GM21717 (cell line): ENCODE results near the gene C6orf132.
"Not testable (repeated sequence)": the region's sequence is repeated elsewhere in the genome, so short reads cannot be mapped to it uniquely, and the experiment has no call there.

ENCODE experiments used
- ATAC-seq: cut with Tn5 transposase; IDR thresholded peaks from one replicate; pipeline ENCODE4 v1.9.1; 2021; ENCODE audit warnings: mild to moderate bottlenecking, moderate library complexity; ENCODE audit not compliant: unreplicated experiment

C6orf132 gene

GRCh38 chr6:42142118-42142835 lies at the start of gene C6orf132:
C6orf132 (minus strand) TSS chr6:42142620; CDS start chr6:42142444, 176 bp downstream.
- no peak for ATAC-seq

- no peak for ATAC-seq
These were observed 48.2 kb upstream of the C6orf132 start for GRCh38 chr6:42190554-42191183.

- ATAC-seq = no peak
These were observed 46.0 kb upstream of the C6orf132 start for GRCh38 chr6:42188406-42188805.

- ATAC-seq = no peak
These were observed 43.2 kb upstream of the C6orf132 start for GRCh38 chr6:42185597-42185996.

- ATAC-seq = no peak
These were observed 42.1 kb upstream of the C6orf132 start for GRCh38 chr6:42184475-42184874.

GRCh38 chr6:42182101-42182500 lies 39.7 kb upstream of the C6orf132 start:
- ATAC-seq = no peak

- ATAC-seq = no peak
These were observed 37.5 kb upstream of the C6orf132 start for GRCh38 chr6:42179945-42180313.

GRCh38 chr6:42179261-42179944 lies 37.0 kb upstream of the C6orf132 start:
- ATAC-seq = no peak

GRCh38 chr6:42177514-42178364 lies 35.3 kb upstream of the C6orf132 start:
- ATAC-seq = no peak

GRCh38 chr6:42176981-42177380 lies 34.6 kb upstream of the C6orf132 start:
- no peak for ATAC-seq

- no peak for ATAC-seq
These were observed 33.4 kb upstream of the C6orf132 start for GRCh38 chr6:42175860-42176259.

- ATAC-seq = no peak
These were observed 30.7 kb upstream of the C6orf132 start, which contains the start of gene GUCA1A for GRCh38 chr6:42173101-42173500. GUCA1A (plus strand) TSS chr6:42173364; CDS start chr6:42173614, 250 bp downstream.

- no peak for ATAC-seq
These were observed 29.6 kb upstream of the C6orf132 start for GRCh38 chr6:42171813-42172581.

- ATAC-seq = not testable (repeated sequence)
These were observed 27.4 kb upstream of the C6orf132 start for GRCh38 chr6:42169780-42170179.

- ATAC-seq = no peak
These were observed 26.2 kb upstream of the C6orf132 start for GRCh38 chr6:42168650-42169049.

GRCh38 chr6:42166444-42167141 lies 24.2 kb upstream of the C6orf132 start:
- ATAC-seq = no peak

GRCh38 chr6:42165016-42165415 lies 22.6 kb upstream of the C6orf132 start:
- ATAC-seq = no peak

GRCh38 chr6:42163981-42164380 lies 21.6 kb upstream of the C6orf132 start:
- ATAC-seq = no peak

GRCh38 chr6:42162812-42163211 lies 20.4 kb upstream of the C6orf132 start:
- ATAC-seq = no peak

- no peak for ATAC-seq
These were observed 20.0 kb upstream of the C6orf132 start for GRCh38 chr6:42162384-42162783.
